ENCODE data around the gene SRD5A1. TPM values are rescaled to one million over a fixed set of nuclear protein-coding genes. Genes with fewer than 3 reads are reported as not detected.
A peak's percentile ranks its signal among the peaks of the same experiment; 100 is the strongest.

The SRD5A1 gene
- total RNA-seq, 4 donors from 2014 or later = 0.29 to 71.2 (median 10.1) TPM

DNA sequence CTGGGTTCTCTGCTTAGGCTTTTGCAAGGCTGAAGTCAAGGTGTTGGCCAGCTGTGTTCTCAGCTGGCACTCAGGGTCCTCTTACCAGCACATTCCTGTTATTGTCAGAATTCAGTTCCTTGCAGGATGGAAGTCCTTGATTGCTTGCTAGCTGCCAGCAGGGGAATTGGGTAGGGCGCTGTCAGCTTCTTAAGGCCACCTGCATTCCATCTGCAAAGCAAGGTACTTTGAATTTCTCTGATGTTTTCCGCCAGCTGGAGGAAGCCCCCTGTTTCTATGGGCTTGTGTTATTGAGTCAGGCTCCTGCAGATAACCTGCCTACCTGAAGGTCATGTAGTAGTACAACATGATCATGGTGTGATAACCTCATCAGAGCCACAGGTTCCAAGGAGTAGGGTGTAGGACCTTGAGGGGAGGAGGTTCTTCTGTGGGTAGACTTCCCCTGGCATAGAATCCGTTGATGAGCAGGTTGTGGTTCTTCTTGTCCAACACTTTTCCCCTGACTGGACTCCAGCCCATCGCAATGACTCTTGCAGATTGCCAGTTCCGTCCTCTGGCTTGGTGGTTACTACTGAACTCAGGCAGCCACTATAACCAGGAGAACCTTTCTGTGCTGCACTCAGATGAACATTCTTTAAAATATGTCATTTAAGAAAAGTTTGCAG is 86.8 kb downstream of the SRD5A1 start:
- no peak overlapping the region for H3K27ac ChIP-seq
- no peak for DNase-seq
- H3K9me3 ChIP-seq = no peaks in the 10 kb centered on the region
- no peak overlapping the region for H3K4me3 ChIP-seq
- H3K4me1 ChIP-seq = peaks cover 17 to 21% of the 10 kb centered on the region in 2 donors
- no peaks in the 10 kb centered on the region for H3K36me3 ChIP-seq
- intact Hi-C loops (cut with DNase I; ENCODE audit: low total_unique reads) = no loop called here
- no peaks in the 10 kb centered on the region for H3K27me3 ChIP-seq
- no peak for TF ChIP-seq POLR2A (IDR thresholded peaks at IDR 0.05)

DNA sequence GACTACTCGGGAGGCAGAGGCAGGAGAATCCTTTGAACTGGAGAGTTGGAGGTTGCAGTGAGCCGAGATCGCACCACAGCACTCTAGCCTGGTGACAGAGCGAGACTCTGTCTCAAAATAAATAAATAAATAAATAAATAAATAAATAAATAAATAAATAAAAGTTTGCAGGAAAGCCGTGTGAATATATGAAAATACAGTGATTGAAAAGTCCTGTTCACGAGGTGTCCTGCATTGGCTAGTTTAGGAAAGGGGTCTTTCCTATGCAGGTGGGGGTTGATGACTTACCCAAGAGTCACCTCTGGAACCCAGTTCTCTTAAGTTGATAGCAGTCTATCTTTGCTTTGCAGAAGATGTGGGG is 87.3 kb downstream of the SRD5A1 start:
- H3K9me3 ChIP-seq = no peaks in the 10 kb centered on the region
- no peaks in the 10 kb centered on the region for H3K36me3 ChIP-seq
- TF ChIP-seq POLR2A (IDR thresholded peaks at IDR 0.05) = no peak
- TF ChIP-seq, protein P1, sequence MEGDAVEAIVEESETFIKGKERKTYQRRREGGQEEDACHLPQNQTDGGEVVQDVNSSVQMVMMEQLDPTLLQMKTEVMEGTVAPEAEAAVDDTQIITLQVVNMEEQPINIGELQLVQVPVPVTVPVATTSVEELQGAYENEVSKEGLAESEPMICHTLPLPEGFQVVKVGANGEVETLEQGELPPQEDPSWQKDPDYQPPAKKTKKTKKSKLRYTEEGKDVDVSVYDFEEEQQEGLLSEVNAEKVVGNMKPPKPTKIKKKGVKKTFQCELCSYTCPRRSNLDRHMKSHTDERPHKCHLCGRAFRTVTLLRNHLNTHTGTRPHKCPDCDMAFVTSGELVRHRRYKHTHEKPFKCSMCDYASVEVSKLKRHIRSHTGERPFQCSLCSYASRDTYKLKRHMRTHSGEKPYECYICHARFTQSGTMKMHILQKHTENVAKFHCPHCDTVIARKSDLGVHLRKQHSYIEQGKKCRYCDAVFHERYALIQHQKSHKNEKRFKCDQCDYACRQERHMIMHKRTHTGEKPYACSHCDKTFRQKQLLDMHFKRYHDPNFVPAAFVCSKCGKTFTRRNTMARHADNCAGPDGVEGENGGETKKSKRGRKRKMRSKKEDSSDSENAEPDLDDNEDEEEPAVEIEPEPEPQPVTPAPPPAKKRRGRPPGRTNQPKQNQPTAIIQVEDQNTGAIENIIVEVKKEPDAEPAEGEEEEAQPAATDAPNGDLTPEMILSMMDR (IDR thresholded peaks at IDR 0.05) = no peak
- intact Hi-C loops (cut with DNase I; ENCODE audit: low total_unique reads) = no loop called here
- no peaks in the 10 kb centered on the region for H3K27me3 ChIP-seq
- no peak overlapping the region for H3K4me3 ChIP-seq
- peaks cover 15 to 21% of the 10 kb centered on the region in 2 donors for H3K4me1 ChIP-seq
- DNase-seq = no peak
- no peak overlapping the region for H3K27ac ChIP-seq

DNA sequence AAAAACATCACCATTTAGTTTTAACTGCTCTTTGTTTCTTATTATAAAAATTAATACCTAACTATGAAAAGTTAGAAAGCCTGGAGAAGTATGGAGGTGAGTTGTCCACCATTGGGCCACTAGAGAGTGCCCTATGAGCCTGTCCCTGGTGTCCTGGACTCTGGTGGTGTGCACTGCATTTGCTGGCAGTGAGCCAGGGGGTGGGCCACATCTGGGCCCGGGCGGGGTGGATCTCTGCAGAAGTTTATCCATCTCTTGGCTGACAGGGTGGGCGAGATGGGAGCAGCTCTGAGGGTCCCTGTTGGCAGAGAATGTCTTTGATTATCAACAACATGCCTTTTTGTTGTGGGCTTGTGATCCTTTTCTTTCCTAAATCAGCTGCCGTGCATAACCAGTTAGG is 88.2 kb downstream of the SRD5A1 start:
- peaks cover 15 to 21% of the 10 kb centered on the region in 2 donors for H3K4me1 ChIP-seq
- DNase-seq = no peak
- TF ChIP-seq, protein P1 (IDR thresholded peaks at IDR 0.05) = no peak
- no peak for TF ChIP-seq POLR2A (IDR thresholded peaks at IDR 0.05)

DNA sequence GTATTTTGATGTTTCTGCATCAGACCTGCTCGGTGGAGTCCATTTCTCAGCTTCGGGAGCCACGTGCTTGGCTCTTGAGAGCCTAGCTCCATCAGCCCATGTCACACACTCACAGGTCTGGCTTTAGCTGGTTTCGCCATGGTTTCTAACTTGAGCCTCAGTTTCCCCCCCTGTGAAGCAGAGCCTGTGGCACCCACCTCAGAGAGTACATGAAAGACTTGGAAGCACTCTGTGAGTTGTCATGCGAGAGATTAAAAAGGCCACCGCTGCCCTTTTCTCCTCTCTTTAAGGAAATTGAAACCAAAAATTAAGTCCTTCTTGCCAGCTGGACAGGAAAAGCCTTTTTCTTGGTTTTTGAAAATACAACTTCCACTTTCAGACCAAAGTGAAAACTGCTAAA is 88.8 kb downstream of the SRD5A1 start:
- H3K9me3 ChIP-seq = no peaks in the 10 kb centered on the region
- no peak for TF ChIP-seq POLR2A (IDR thresholded peaks at IDR 0.05)
- TF ChIP-seq, protein P1 (IDR thresholded peaks at IDR 0.05) = no peak
- no peak for DNase-seq
- peaks cover 15 to 18% of the 10 kb centered on the region in 2 donors for H3K4me1 ChIP-seq
- peak overlapping the region; percentile 24 to 56 for H3K27ac ChIP-seq
- intact Hi-C loops (cut with DNase I; ENCODE audit: low total_unique reads) = no loop called here
- no peaks in the 10 kb centered on the region for H3K27me3 ChIP-seq
- H3K4me3 ChIP-seq = peak overlapping the region in 1 of 2 donors; percentile 25
- H3K36me3 ChIP-seq = no peaks in the 10 kb centered on the region

More for the DNA sequence above, 88.2 kb downstream of the SRD5A1 start:
- Histone ChIP-seq H3K27ac (peak overlapping the region; percentile 24 to 56), H3K36me3 (no peaks in the 10 kb centered on the region), H3K27me3 (no peaks in the 10 kb centered on the region), H3K4me3 (no peak overlapping the region), H3K9me3 (no peaks in the 10 kb centered on the region)
- intact Hi-C loops (cut with DNase I; ENCODE audit: low total_unique reads) = no loop called here

GRCh38 chr5:6723122-6723815 is 90.0 kb downstream of the SRD5A1 start:
- no peaks in the 10 kb centered on the region for H3K36me3 ChIP-seq
- intact Hi-C loops (cut with DNase I; ENCODE audit: low total_unique reads) = no loop called here
- TF ChIP-seq POLR2A (IDR thresholded peaks at IDR 0.05) = no peak
- TF ChIP-seq, protein P1 (IDR thresholded peaks at IDR 0.05) = no peak
- peaks cover 8 to 19% of the 10 kb centered on the region in 2 donors for H3K4me1 ChIP-seq
- no peak overlapping the region for H3K27ac ChIP-seq
- H3K4me3 ChIP-seq = no peak overlapping the region
- no peak for DNase-seq
- H3K27me3 ChIP-seq = no peaks in the 10 kb centered on the region
- H3K9me3 ChIP-seq = no peaks in the 10 kb centered on the region

Data from uterus (tissue), 4 donors.